Calu3 (cell line): ENCODE data around the gene SYP. TPM values are rescaled to one million over a fixed set of nuclear protein-coding genes. Genes with fewer than 3 reads are reported as not detected.

Source experiments
- BruUV-seq: library from RNA; stranded (reverse); fragments of 400-500 nt; replicated peaks from 2 replicates; lab custom pipeline; 2021; lab: Mats Ljungman, UMichigan
- CTCF ChIA-PET: fragments of 300-600 bp; sonication (Branson Sonifier 250); formaldehyde crosslinking; loops from one replicate; lab custom pipeline; 2022; ENCODE audit warnings: antibody characterized with exemption; lab: Charles Lee
- DNase-seq: peaks from one replicate; pipeline ENCODE4 v3.0.0; 2022
- H3K27ac Mint-ChIP-seq: one replicate; pipeline ENCODE4 v1.8.0; 2022; ENCODE audit warnings: mixed read lengths; ENCODE audit not compliant: unreplicated experiment
- H3K27me3 Mint-ChIP-seq: one replicate; pipeline ENCODE4 v1.8.0; 2022; ENCODE audit warnings: mixed read lengths; ENCODE audit not compliant: unreplicated experiment
- H3K36me3 Mint-ChIP-seq: one replicate; pipeline ENCODE4 v1.8.0; 2022; ENCODE audit warnings: mild to moderate bottlenecking, moderate library complexity, mixed read lengths; ENCODE audit not compliant: insufficient read depth, unreplicated experiment
- H3K4me1 Mint-ChIP-seq: one replicate; pipeline ENCODE4 v1.8.0; 2022; ENCODE audit warnings: mild to moderate bottlenecking, low read depth, mixed read lengths; ENCODE audit not compliant: unreplicated experiment
- H3K4me3 Mint-ChIP-seq: one replicate; pipeline ENCODE4 v1.8.0; 2022; ENCODE audit warnings: mild to moderate bottlenecking, low read depth, moderate library complexity, mixed read lengths; ENCODE audit not compliant: unreplicated experiment
- H3K9me3 Mint-ChIP-seq: one replicate; pipeline ENCODE4 v1.8.0; 2022; ENCODE audit warnings: low read depth, mixed read lengths; ENCODE audit not compliant: unreplicated experiment
- intact Hi-C: fragments of 100-400 bp; cut with micrococcal nuclease; formaldehyde crosslinking; loops from one replicate; pipeline ENCODE4 v1.10.0; 2022; ENCODE audit not compliant: unreplicated experiment
- total RNA-seq: library from RNA; stranded (reverse); gene quantifications from 2 replicates; pipeline ENCODE4 v1.2.3, GENCODE V29; 2022
- TF ChIP-seq, protein P1 (sequence below): fragments of 200-600 bp; IDR thresholded peaks from one replicate; pipeline ENCODE4 v1.8.0; 2022; ENCODE audit warnings: antibody characterized with exemption; ENCODE audit not compliant: unreplicated experiment

SYP gene
- total RNA-seq, 1 experiment from 2014 or later: 2.7 TPM

DNA sequence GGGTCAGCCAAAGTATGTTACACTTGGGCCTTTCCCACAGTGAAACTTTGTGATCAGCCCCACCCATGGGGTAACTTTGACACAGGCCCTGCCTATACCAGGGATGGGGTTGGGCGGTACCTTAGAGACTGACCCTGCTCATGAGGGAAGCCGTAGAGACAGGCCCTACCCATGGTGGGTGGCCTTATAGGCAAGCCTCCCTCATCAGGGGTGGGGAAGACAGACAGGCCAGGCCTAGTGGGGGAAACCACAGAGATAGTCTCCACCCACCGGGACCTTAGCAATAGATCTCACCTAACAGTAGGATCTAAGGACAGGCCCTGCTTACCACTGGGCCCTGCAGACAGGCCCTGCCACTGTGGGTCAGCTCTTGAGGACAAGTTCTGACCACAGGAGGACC lies 21.5 kb downstream of the SYP start:
- DNase-seq: no peak
- BruUV-seq: no TSS peak
- Mint-ChIP-seq H3K27ac (no peak overlapping the region), H3K4me1 (peaks cover 33% of the 10 kb centered on the region), H3K27me3 (no peaks in the 10 kb centered on the region), H3K4me3 (no peak overlapping the region), H3K36me3 (peaks cover 63% of the 10 kb centered on the region), H3K9me3 (no peaks in the 10 kb centered on the region)
- intact Hi-C loops: no loop called here
- CTCF ChIA-PET: no interaction called here
- TF ChIP-seq, protein P1, sequence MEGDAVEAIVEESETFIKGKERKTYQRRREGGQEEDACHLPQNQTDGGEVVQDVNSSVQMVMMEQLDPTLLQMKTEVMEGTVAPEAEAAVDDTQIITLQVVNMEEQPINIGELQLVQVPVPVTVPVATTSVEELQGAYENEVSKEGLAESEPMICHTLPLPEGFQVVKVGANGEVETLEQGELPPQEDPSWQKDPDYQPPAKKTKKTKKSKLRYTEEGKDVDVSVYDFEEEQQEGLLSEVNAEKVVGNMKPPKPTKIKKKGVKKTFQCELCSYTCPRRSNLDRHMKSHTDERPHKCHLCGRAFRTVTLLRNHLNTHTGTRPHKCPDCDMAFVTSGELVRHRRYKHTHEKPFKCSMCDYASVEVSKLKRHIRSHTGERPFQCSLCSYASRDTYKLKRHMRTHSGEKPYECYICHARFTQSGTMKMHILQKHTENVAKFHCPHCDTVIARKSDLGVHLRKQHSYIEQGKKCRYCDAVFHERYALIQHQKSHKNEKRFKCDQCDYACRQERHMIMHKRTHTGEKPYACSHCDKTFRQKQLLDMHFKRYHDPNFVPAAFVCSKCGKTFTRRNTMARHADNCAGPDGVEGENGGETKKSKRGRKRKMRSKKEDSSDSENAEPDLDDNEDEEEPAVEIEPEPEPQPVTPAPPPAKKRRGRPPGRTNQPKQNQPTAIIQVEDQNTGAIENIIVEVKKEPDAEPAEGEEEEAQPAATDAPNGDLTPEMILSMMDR: no peak

DNA sequence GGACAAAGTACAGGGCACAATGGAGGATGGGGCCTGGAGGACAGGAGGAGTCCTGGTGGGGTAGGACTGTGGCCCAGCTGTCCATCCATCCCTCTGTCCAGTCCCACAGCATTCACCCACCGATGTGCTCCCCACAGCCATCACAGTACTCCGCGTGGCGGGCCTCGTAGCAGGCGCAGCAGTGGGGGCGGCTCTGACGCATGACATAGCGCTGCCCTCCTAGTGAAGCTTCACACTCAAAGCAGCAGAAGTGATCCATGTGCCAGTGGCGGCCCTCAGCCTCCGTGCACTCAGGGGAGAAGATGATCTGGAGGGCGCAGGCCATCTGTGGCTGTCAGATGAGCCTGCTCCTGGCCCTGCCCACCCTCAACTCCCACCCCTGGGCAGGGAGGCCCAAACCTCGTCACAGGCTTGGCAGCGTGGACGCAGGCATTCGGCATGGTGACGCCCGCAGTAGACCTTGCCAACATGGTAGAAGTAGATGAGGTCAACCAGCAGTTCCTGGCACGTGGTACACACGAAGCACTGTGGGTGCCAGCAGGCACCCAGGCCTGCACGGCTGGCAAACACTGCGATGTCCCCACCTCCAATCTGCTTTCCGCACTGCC lies 22.0 kb downstream of the SYP start:
- TF ChIP-seq, protein P1: no peak
- Mint-ChIP-seq H3K4me3 (no peak overlapping the region), H3K36me3 (peaks cover 67% of the 10 kb centered on the region), H3K27me3 (no peaks in the 10 kb centered on the region), H3K9me3 (no peaks in the 10 kb centered on the region), H3K27ac (peak overlapping the region; percentile 65), H3K4me1 (peaks cover 33% of the 10 kb centered on the region)
- intact Hi-C loops: no loop called here
- CTCF ChIA-PET: no interaction called here
- no TSS peak for BruUV-seq
- no peak for DNase-seq

DNA sequence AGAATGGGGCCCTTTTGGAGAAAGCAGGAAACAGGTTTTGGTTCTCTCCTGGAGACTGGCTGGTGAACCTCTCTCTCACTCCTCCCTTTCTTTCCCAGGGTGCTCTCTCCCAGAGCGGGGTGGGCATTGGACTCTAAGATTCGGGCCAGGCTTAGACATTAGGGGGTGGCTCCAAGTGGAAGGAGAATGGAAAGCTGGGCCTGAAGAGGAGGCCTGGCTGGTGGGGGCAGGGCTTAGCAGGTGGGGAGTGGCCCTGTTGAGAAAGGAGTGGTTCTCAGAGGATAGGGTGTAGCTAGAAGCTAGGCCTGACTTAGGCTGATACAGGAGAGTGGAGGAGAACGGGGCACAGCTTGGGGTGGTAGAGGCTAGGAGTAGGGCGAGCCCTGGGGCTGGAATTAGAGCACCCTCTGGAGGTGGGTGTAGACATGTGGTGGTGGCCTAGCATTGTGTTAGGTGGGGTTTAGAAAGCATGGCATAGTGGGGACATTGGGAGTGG lies 22.6 kb downstream of the SYP start:
- Mint-ChIP-seq H3K27ac (peak overlapping the region; percentile 65), H3K9me3 (no peaks in the 10 kb centered on the region), H3K4me1 (peaks cover 33% of the 10 kb centered on the region), H3K4me3 (no peak overlapping the region), H3K27me3 (no peaks in the 10 kb centered on the region), H3K36me3 (peaks cover 69% of the 10 kb centered on the region)
- BruUV-seq: no TSS peak
- TF ChIP-seq, protein P1: no peak
- DNase-seq: peak; percentile 21
- CTCF ChIA-PET: no interaction called here
- intact Hi-C loops: no loop called here

DNA sequence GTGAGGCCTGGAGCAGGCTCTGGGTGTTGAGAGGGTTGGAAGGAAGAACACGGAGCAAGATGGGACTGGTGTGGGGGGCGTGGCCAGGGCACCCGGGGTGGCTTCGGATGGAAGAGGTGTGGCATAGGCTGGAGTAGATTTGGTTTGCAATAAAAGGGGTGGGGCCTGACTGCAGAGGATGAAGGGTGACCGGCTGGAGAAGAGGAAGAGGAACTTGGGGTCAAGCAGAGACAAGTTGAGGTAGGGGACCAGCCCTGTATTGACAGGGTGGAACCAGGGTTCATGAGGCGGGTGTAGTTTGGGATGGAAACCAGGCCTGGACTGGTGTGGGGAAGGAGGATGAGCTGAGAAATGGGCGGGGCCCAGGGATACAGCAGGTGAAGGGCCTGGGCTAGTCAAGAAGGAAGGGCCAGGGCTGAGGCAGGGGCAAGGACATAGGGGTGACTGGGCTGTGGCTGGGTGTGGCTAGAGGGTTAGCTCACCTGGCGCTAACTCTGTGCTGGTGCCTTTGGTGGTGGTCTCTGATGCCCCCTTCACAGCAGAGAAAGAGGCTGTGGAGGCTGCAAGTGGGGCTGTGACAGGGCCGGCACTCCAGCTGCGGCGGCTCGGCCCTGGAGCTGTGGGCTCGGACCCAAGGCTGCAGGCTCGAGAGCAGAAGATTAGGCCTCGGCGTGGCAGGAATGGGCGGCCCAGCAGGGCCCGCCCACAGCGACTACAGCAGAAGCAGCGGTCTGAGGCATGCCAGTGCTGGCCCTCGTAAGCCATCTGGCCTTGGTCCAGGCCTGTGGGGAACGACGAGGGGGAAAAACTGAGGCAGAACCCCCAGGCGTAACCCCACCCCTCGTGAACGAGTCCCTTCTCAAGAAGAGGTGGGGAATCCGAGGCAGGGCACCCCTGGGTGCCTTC lies 23.3 kb downstream of the SYP start:
- CTCF ChIA-PET: interaction anchor here (0.6 kb wide), 1 partner anchor 9 kb away, joined by 7 read pairs; no protein-coding TSS in a partner anchor
- no peaks in the 10 kb centered on the region for H3K27me3 Mint-ChIP-seq
- intact Hi-C loops: no loop called here
- peaks cover 33% of the 10 kb centered on the region for H3K4me1 Mint-ChIP-seq
- H3K9me3 Mint-ChIP-seq: no peaks in the 10 kb centered on the region
- H3K27ac Mint-ChIP-seq: peak overlapping the region; percentile 83
- BruUV-seq: no TSS peak
- no peak overlapping the region for H3K4me3 Mint-ChIP-seq
- peaks cover 76% of the 10 kb centered on the region for H3K36me3 Mint-ChIP-seq
- peak; percentile 28 for DNase-seq
- TF ChIP-seq, protein P1: no peak
